Measurements from ENCODE around the gene PEX11G. TPM values are rescaled to one million over a fixed set of nuclear protein-coding genes. Genes with fewer than 3 reads are reported as not detected.

PEX11G gene
- polyA plus RNA-seq, 2 of the 4 experiments (the other 2 are of a cell fraction), result 1.3 to 1.9 TPM

- ChIA-PET CTCF (interaction anchor here (0.8 kb wide), 1 partner anchor 9 kb away, joined by 4 read pairs; no protein-coding TSS in a partner anchor), POLR2A (interaction anchor here (2.2 kb wide), 1 partner anchor 15 kb away, joined by 10 read pairs; the partner anchor contains the start of gene MCOLN1)
- ATAC-seq, result peak; percentile 71 to 86
- DNase-seq (ENCODE audit: low read depth in 1 of 2, low spot score in 1 of 2), result peak; percentile 79 to 93
- Histone ChIP-seq H3K4me3 (no peak overlapping the region), H3K27ac (peak overlapping the region; percentile 72 to 82), H3K4me1 (peaks cover 23% of the 10 kb centered on the region), H3K9me3 (no peaks in the 10 kb centered on the region), H3K4me2 (peak overlapping the region; percentile 98)
- TF ChIP-seq FOSL2 (IDR thresholded peaks at IDR 0.05), result no peak
- peak; percentile 69 for TF ChIP-seq FOSL2 (CRISPR knock-in tag; IDR thresholded peaks at IDR 0.05)
- no peak for TF ChIP-seq CEBPB (IDR thresholded peaks at IDR 0.05)
- TF ChIP-seq POLR2A (IDR thresholded peaks at IDR 0.05; ENCODE audit: low read length), result peak; percentile 44
- no peak for FAIRE-seq
- 7% methylated on average over 4 of the region's 11 CpGs for WGBS (ENCODE audit: missing lambda C conversion rate)
Measured at GRCh38 chr19:7507884-7508283, 19.0 kb upstream of the PEX11G start.

GRCh38 chr19:7506385-7507328 is 17.8 kb upstream of the PEX11G start:
- CTCF ChIA-PET, result interaction anchor here (0.6 to 0.8 kb wide), 2 partner anchors 11 to 127 kb away, joined by 3 to 4 read pairs; no protein-coding TSS in a partner anchor
- FAIRE-seq, result no peak
- WGBS (ENCODE audit: missing lambda C conversion rate), result 12% methylated on average over 16 of the region's 20 CpGs
- H3K27ac ChIP-seq, result peak overlapping the region; percentile 82 to 85
- peak overlapping the region; percentile 57 for H3K4me3 ChIP-seq
- POLR2A ChIA-PET, result interaction anchor here (0.7 to 2.2 kb wide), 5 partner anchors 9 to 407 kb away, joined by 3 to 12 read pairs (median 3); partner anchors contain the start of gene MCOLN1
- H3K9me3 ChIP-seq, result no peaks in the 10 kb centered on the region
- H3K4me2 ChIP-seq, result peak overlapping the region; percentile 98
- TF ChIP-seq TP53 (CRISPR knock-in tag; IDR thresholded peaks at IDR 0.05) (no peak), RAD21 (conservative IDR thresholded peaks at IDR 0.05 in 1 of 2, IDR thresholded peaks at IDR 0.05 in 1 of 2) (no peak), ZFP36 (IDR thresholded peaks at IDR 0.05; ENCODE audit: borderline replicate concordance, partially characterized antibody) (peak; percentile 23)
- peaks cover 23% of the 10 kb centered on the region for H3K4me1 ChIP-seq
- DNase-seq (ENCODE audit: low read depth in 1 of 2, low spot score in 1 of 2), result peak; percentile 62 to 99
- ATAC-seq, result peak; percentile 87 to 92

- CTCF ChIA-PET, result no interaction called here
- peak in 1 of 2 experiments; percentile 3; a peak in 3 of 6 replicates for ATAC-seq
- H3K4me1 ChIP-seq, result peaks cover 23% of the 10 kb centered on the region
- peak overlapping the region; percentile 98 for H3K4me2 ChIP-seq
- no peaks in the 10 kb centered on the region for H3K9me3 ChIP-seq
- peak overlapping the region; percentile 57 for H3K4me3 ChIP-seq
- 13% methylated on average over 8 of the region's 33 CpGs for WGBS (ENCODE audit: missing lambda C conversion rate)
- FAIRE-seq, result no peak
- DNase-seq (ENCODE audit: low read depth in 1 of 2, low spot score in 1 of 2), result peak in 1 of 2 experiments; percentile 45
- POLR2A ChIA-PET, result interaction anchor here (0.5 to 2.2 kb wide), 7 partner anchors 9 to 1003 kb away, joined by 3 to 12 read pairs (median 3); partner anchors contain the start of gene MCOLN1
- H3K27ac ChIP-seq, result peak overlapping the region; percentile 82 to 85
- no peak for TF ChIP-seq RCOR1 (IDR thresholded peaks at IDR 0.05; ENCODE audit: low read depth, low read length)
- no peak for TF ChIP-seq ZNF302 (CRISPR knock-in tag; IDR thresholded peaks at IDR 0.05)
- no peak for TF ChIP-seq HOXA7 (CRISPR knock-in tag; IDR thresholded peaks at IDR 0.05)
- no peak for TF ChIP-seq ESRRA (IDR thresholded peaks at IDR 0.05; ENCODE audit: borderline replicate concordance, low read length)
- 0 out of 2 replicates have a peak, but pooled peaks have one; percentile 36 for TF ChIP-seq E2F6 (IDR thresholded peaks at IDR 0.05; ENCODE audit: borderline replicate concordance, low read depth)
- TF ChIP-seq HMGXB4 (CRISPR knock-in tag; IDR thresholded peaks at IDR 0.05; ENCODE audit: borderline replicate concordance), result no peak
- TF ChIP-seq FOSB (CRISPR knock-in tag; IDR thresholded peaks at IDR 0.05), result no peak
- TF ChIP-seq BHLHE40 (IDR thresholded peaks at IDR 0.05; ENCODE audit: low read depth, low read length), result no peak
- TF ChIP-seq USF2 (IDR thresholded peaks at IDR 0.05), result peak; percentile 89
- TF ChIP-seq KDM1A (IDR thresholded peaks at IDR 0.05; ENCODE audit: low read depth), result no peak
- no peak for TF ChIP-seq CEBPB (IDR thresholded peaks at IDR 0.05)
- peak; percentile 20 for TF ChIP-seq MAFK (IDR thresholded peaks at IDR 0.05; ENCODE audit: partially characterized antibody)
- no peak for TF ChIP-seq NR3C1 (IDR thresholded peaks at IDR 0.05)
- TF ChIP-seq POLR2A (IDR thresholded peaks at IDR 0.05; ENCODE audit: low read length), result peak; percentile 38
- no peak for TF ChIP-seq JUNB (IDR thresholded peaks at IDR 0.05)
- TF ChIP-seq NFE2L2 (conservative IDR thresholded peaks at IDR 0.05; ENCODE audit: low read length), result 0 out of 2 replicates have a peak, but pooled peaks have one; percentile 6
- 0 out of 2 replicates have a peak, but pooled peaks have one; percentile 29 for TF ChIP-seq HOXB13 (CRISPR knock-in tag; IDR thresholded peaks at IDR 0.05; ENCODE audit: low read depth)
- peak; percentile 46; the same call in 1 of the 2 replicates for TF ChIP-seq REST (IDR thresholded peaks at IDR 0.05)
- no peak for TF ChIP-seq CHD2 (IDR thresholded peaks at IDR 0.05; ENCODE audit: low read length, partially characterized antibody)
Measured at GRCh38 chr19:7505682-7506384, 17.0 kb upstream of the PEX11G start.
